SK-N-SH treated with all-trans-retinoic acid at 6 μM for 48 hours (cell line): ENCODE results near the gene GALNT7.

Source experiments
- ATAC-seq: fragments of 200-7000 bp; cut with Tn5 transposase; 3 replicates; pipeline ENCODE4 v1.9.1; 2020; ENCODE audit warnings: mild to moderate bottlenecking, moderate library complexity
- ARNTL ChIP-seq: fragments of 450-650 bp; formaldehyde crosslinking; IDR thresholded peaks from 2 replicates; pipeline ENCODE4 v1.5.0; 2020; ENCODE audit warnings: low read depth, mild to moderate bottlenecking, moderate library complexity, borderline replicate concordance
- BACH2 ChIP-seq: fragments of 250-450 bp; sonication (Bioruptor Pico); IDR thresholded peaks from 2 replicates; pipeline ENCODE4 v1.9.0; 2021; ENCODE audit warnings: mild to moderate bottlenecking, borderline replicate concordance
- CSDC2 ChIP-seq: fragments of 250-450 bp; sonication (Bioruptor Pico); IDR thresholded peaks from 2 replicates; pipeline ENCODE4 v1.5.0; 2020; ENCODE audit warnings: mild to moderate bottlenecking, moderate library complexity
- ESRRG ChIP-seq: fragments of 250-450 bp; sonication (Bioruptor Pico); IDR thresholded peaks from 2 replicates; pipeline ENCODE4 v1.6.1; 2021; ENCODE audit warnings: mild to moderate bottlenecking
- GLIS3 ChIP-seq: fragments of 250-450 bp; sonication (Bioruptor Pico); IDR thresholded peaks from 2 replicates; pipeline ENCODE4 v1.5.0; 2020; ENCODE audit warnings: mild to moderate bottlenecking, moderate library complexity
- ISL1 ChIP-seq: fragments of 250-450 bp; sonication (Bioruptor Pico); IDR thresholded peaks from 2 replicates; pipeline ENCODE4 v2.1.2; 2022; ENCODE audit warnings: mild to moderate bottlenecking, moderate library complexity
- OSR1 ChIP-seq: fragments of 250-450 bp; sonication (Bioruptor Pico); IDR thresholded peaks from 2 replicates; pipeline ENCODE4 v1.8.0; 2022; ENCODE audit warnings: moderate library complexity, mild to moderate bottlenecking, inconsistent platforms
- RARB ChIP-seq: fragments of 250-450 bp; sonication (Bioruptor Pico); IDR thresholded peaks from 2 replicates; pipeline ENCODE4 v1.8.0; 2021; ENCODE audit warnings: mild to moderate bottlenecking, moderate library complexity
- SNAI2 ChIP-seq: fragments of 250-450 bp; sonication (Bioruptor Pico); IDR thresholded peaks from 2 replicates; pipeline ENCODE4 v1.5.0; 2020; ENCODE audit warnings: mild to moderate bottlenecking, moderate library complexity
- TCF4 ChIP-seq: fragments of 250-450 bp; sonication (Bioruptor Pico); IDR thresholded peaks from 2 replicates; pipeline ENCODE4 v1.8.0; 2021; ENCODE audit warnings: mild to moderate bottlenecking, moderate library complexity, borderline replicate concordance
- ZC3H10 ChIP-seq: fragments of 250-450 bp; sonication (Bioruptor Pico); IDR thresholded peaks from 2 replicates; pipeline ENCODE4 v1.5.1; 2021; ENCODE audit warnings: mild to moderate bottlenecking, moderate library complexity
- ZFP3 ChIP-seq: fragments of 250-450 bp; sonication (Bioruptor Pico); IDR thresholded peaks from 2 replicates; pipeline ENCODE4 v1.5.0; 2020; ENCODE audit warnings: mild to moderate bottlenecking, moderate library complexity
- ZFP30 ChIP-seq: fragments of 450-650 bp; formaldehyde crosslinking; IDR thresholded peaks from 2 replicates; pipeline ENCODE4 v1.5.0; 2022; ENCODE audit warnings: mild to moderate bottlenecking, moderate library complexity
- ZNF70 ChIP-seq: fragments of 450-650 bp; formaldehyde crosslinking; IDR thresholded peaks from 2 replicates; pipeline ENCODE4 v1.5.0; 2020; ENCODE audit warnings: mild to moderate bottlenecking, moderate library complexity
- TF ChIP-seq, protein P1 (sequence below): fragments of 250-450 bp; sonication (Bioruptor Pico); IDR thresholded peaks from 2 replicates; pipeline ENCODE4 v1.5.1; 2020; ENCODE audit warnings: low read depth, mild to moderate bottlenecking, moderate library complexity
- TF ChIP-seq, protein P2 (sequence below): fragments of 250-450 bp; sonication (Bioruptor Pico); IDR thresholded peaks from 2 replicates; pipeline ENCODE4 v1.5.1; 2021; ENCODE audit warnings: mild to moderate bottlenecking, moderate library complexity
- TF ChIP-seq, protein P3 (sequence below): fragments of 250-450 bp; sonication (Bioruptor Pico); IDR thresholded peaks from 2 replicates; pipeline ENCODE4 v1.8.0; 2020; ENCODE audit warnings: mild to moderate bottlenecking, moderate library complexity, borderline replicate concordance
- TF ChIP-seq, protein P4 (sequence below): fragments of 250-450 bp; sonication (Bioruptor Pico); IDR thresholded peaks from 2 replicates; pipeline ENCODE4 v1.8.0; 2021; ENCODE audit warnings: low read depth, mild to moderate bottlenecking, moderate library complexity, borderline replicate concordance
- TF ChIP-seq, protein P5 (sequence below): fragments of 250-450 bp; sonication (Bioruptor Pico); IDR thresholded peaks from 2 replicates; pipeline ENCODE4 v1.5.0; 2020; ENCODE audit warnings: mild to moderate bottlenecking, moderate library complexity

Gene GALNT7

DNA sequence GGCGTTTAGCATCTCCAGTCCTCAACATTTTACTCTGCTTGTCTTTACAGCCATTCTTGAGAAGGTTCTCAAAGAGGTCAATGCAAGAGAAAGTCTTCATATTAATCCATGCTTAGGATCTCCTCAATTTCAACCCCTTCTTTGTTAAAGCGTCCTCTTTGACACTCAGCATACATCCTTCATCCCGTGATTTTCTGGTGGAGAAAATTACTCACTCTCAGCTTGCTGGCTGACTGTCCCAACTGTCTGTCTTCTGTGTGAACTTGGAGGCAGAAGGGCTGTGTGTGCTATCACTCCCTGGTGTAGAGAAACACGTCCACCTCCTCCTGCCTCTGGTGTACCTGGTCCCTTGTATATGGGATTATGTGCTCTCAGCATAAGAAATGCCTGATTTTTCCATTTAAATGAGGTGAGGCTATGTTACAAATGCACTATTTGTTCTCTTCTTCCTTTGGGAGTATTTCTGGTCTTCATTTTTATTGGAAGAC lies 57.8 kb downstream of the GALNT7 start (continued):
- TF ChIP-seq, protein P1, sequence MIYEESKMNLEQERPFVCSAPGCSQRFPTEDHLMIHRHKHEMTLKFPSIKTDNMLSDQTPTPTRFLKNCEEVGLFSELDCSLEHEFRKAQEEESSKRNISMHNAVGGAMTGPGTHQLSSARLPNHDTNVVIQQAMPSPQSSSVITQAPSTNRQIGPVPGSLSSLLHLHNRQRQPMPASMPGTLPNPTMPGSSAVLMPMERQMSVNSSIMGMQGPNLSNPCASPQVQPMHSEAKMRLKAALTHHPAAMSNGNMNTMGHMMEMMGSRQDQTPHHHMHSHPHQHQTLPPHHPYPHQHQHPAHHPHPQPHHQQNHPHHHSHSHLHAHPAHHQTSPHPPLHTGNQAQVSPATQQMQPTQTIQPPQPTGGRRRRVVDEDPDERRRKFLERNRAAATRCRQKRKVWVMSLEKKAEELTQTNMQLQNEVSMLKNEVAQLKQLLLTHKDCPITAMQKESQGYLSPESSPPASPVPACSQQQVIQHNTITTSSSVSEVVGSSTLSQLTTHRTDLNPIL (CRISPR knock-in tag), result no peak
- TF ChIP-seq ZNF70 (CRISPR knock-in tag), result no peak
- TF ChIP-seq, protein P2, sequence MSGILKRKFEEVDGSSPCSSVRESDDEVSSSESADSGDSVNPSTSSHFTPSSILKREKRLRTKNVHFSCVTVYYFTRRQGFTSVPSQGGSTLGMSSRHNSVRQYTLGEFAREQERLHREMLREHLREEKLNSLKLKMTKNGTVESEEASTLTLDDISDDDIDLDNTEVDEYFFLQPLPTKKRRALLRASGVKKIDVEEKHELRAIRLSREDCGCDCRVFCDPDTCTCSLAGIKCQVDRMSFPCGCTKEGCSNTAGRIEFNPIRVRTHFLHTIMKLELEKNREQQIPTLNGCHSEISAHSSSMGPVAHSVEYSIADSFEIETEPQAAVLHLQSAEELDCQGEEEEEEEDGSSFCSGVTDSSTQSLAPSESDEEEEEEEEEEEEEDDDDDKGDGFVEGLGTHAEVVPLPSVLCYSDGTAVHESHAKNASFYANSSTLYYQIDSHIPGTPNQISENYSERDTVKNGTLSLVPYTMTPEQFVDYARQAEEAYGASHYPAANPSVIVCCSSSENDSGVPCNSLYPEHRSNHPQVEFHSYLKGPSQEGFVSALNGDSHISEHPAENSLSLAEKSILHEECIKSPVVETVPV (CRISPR knock-in tag), result no peak
- TF ChIP-seq, protein P3, sequence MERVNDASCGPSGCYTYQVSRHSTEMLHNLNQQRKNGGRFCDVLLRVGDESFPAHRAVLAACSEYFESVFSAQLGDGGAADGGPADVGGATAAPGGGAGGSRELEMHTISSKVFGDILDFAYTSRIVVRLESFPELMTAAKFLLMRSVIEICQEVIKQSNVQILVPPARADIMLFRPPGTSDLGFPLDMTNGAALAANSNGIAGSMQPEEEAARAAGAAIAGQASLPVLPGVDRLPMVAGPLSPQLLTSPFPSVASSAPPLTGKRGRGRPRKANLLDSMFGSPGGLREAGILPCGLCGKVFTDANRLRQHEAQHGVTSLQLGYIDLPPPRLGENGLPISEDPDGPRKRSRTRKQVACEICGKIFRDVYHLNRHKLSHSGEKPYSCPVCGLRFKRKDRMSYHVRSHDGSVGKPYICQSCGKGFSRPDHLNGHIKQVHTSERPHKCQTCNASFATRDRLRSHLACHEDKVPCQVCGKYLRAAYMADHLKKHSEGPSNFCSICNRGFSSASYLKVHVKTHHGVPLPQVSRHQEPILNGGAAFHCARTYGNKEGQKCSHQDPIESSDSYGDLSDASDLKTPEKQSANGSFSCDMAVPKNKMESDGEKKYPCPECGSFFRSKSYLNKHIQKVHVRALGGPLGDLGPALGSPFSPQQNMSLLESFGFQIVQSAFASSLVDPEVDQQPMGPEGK (CRISPR knock-in tag), result no peak
- TF ChIP-seq ZC3H10 (CRISPR knock-in tag), result no peak
- TF ChIP-seq RARB (CRISPR knock-in tag), result no peak
- no peak for TF ChIP-seq ARNTL (CRISPR knock-in tag)
- TF ChIP-seq GLIS3, result no peak
- no peak for TF ChIP-seq OSR1
- TF ChIP-seq, all 23 proteins: peak for 0

DNA sequence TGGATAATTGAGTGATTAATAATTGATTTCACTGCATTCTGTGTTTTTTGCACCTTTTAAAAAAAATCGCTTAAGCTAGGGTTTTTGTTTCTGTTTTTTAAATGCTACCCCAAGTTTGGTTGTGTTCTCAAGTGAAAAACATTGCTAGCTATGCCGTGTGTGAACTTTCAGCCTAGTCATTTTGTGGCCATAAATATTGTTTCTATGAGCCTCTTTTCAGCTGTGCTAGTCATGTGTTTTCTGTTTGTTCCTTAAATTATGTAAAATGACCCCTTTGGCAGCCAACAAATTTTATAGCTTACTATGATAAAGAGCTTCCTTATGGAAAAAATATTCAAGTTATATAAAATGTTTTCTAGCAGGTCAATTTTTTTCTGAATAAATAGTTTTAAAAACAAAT lies 59.1 kb downstream of the GALNT7 start:
- ATAC-seq, result no peak
- TF ChIP-seq, protein P2 (CRISPR knock-in tag), result no peak
- no peak for TF ChIP-seq ARNTL (CRISPR knock-in tag)
- TF ChIP-seq, protein P4, sequence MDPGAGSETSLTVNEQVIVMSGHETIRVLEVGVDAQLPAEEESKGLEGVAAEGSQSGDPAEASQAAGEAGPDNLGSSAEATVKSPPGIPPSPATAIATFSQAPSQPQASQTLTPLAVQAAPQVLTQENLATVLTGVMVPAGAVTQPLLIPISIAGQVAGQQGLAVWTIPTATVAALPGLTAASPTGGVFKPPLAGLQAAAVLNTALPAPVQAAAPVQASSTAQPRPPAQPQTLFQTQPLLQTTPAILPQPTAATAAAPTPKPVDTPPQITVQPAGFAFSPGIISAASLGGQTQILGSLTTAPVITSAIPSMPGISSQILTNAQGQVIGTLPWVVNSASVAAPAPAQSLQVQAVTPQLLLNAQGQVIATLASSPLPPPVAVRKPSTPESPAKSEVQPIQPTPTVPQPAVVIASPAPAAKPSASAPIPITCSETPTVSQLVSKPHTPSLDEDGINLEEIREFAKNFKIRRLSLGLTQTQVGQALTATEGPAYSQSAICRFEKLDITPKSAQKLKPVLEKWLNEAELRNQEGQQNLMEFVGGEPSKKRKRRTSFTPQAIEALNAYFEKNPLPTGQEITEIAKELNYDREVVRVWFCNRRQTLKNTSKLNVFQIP (CRISPR knock-in tag), result no peak
- no peak for TF ChIP-seq SNAI2 (CRISPR knock-in tag)
- TF ChIP-seq, protein P5, sequence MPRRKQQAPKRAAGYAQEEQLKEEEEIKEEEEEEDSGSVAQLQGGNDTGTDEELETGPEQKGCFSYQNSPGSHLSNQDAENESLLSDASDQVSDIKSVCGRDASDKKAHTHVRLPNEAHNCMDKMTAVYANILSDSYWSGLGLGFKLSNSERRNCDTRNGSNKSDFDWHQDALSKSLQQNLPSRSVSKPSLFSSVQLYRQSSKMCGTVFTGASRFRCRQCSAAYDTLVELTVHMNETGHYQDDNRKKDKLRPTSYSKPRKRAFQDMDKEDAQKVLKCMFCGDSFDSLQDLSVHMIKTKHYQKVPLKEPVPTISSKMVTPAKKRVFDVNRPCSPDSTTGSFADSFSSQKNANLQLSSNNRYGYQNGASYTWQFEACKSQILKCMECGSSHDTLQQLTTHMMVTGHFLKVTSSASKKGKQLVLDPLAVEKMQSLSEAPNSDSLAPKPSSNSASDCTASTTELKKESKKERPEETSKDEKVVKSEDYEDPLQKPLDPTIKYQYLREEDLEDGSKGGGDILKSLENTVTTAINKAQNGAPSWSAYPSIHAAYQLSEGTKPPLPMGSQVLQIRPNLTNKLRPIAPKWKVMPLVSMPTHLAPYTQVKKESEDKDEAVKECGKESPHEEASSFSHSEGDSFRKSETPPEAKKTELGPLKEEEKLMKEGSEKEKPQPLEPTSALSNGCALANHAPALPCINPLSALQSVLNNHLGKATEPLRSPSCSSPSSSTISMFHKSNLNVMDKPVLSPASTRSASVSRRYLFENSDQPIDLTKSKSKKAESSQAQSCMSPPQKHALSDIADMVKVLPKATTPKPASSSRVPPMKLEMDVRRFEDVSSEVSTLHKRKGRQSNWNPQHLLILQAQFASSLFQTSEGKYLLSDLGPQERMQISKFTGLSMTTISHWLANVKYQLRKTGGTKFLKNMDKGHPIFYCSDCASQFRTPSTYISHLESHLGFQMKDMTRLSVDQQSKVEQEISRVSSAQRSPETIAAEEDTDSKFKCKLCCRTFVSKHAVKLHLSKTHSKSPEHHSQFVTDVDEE (CRISPR knock-in tag), result no peak
- TF ChIP-seq RARB (CRISPR knock-in tag), result no peak
- no peak for TF ChIP-seq ZFP30 (CRISPR knock-in tag)
- no peak for TF ChIP-seq ZNF70 (CRISPR knock-in tag)
- TF ChIP-seq ESRRG, result no peak
- TF ChIP-seq ZFP3 (CRISPR knock-in tag), result no peak

DNA sequence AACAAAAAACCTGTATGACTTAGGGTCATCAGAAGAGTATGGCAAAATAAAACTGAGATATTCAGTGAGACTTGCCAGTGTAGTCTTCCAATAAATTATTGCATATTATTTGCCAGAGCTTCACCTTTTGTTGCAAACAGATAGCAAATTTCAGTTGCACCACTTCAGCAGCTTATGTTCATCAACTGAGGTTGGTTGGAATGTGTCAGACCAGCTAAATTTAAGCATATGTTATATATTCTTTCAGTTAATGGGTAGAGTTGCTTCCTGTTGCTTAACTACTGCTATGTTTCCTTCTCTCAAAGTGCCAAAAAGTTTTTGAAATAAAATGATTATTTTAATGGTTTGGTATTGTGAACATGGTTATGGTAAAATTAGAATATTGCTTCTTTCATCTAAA lies 61.5 kb downstream of the GALNT7 start:
- TF ChIP-seq CSDC2 (CRISPR knock-in tag) (no peak), ZFP30 (CRISPR knock-in tag) (no peak), RARB (CRISPR knock-in tag) (no peak), BACH2 (no peak), TCF4 (CRISPR knock-in tag) (no peak), ZC3H10 (CRISPR knock-in tag) (no peak), ESRRG (no peak), ISL1 (CRISPR knock-in tag) (no peak)
- TF ChIP-seq, protein P4 (CRISPR knock-in tag), result no peak
- TF ChIP-seq, protein P1 (CRISPR knock-in tag), result no peak
- TF ChIP-seq, protein P5 (CRISPR knock-in tag), result no peak
- TF ChIP-seq, all 23 proteins: peak for 0
- ATAC-seq, result no peak
